HepG2 (cell line): ENCODE data around the gene PRR22. TPM values are rescaled to one million over a fixed set of nuclear protein-coding genes. Genes with fewer than 3 reads are reported as not detected.

Experiments
- DMAP1 ChIP-seq: IDR thresholded peaks from 2 replicates; pipeline ENCODE4 v1.6.1; 2016
- DNMT1 ChIP-seq: sonication (generic); formaldehyde crosslinking; IDR thresholded peaks from 2 replicates; pipeline ENCODE4 v1.5.1; 2020; ENCODE audit warnings: mild to moderate bottlenecking, missing genetic modification reagents
- FOSL1 ChIP-seq: sonication (generic); formaldehyde crosslinking; IDR thresholded peaks from 2 replicates; pipeline ENCODE4 v1.9.0; 2021; ENCODE audit warnings: missing genetic modification reagents, borderline replicate concordance
- HMG20A ChIP-seq: IDR thresholded peaks from 2 replicates; pipeline ENCODE4 v1.6.1; 2016; ENCODE audit warnings: borderline replicate concordance
- HNRNPLL ChIP-seq: fragments of 200-400 bp; formaldehyde crosslinking; IDR thresholded peaks from 2 replicates; pipeline ENCODE4 v1.6.1; 2017; ENCODE audit warnings: mild to moderate bottlenecking, low read depth, low read length; ENCODE audit not compliant: poor library complexity, severe bottlenecking
- KDM2A ChIP-seq: sonication (generic); formaldehyde crosslinking; IDR thresholded peaks from 2 replicates; pipeline ENCODE4 v1.4.0; 2020; ENCODE audit warnings: low read depth, missing genetic modification reagents, borderline replicate concordance
- MTA3 ChIP-seq: sonication (generic); formaldehyde crosslinking; IDR thresholded peaks from 2 replicates; pipeline ENCODE4 v1.4.0; 2020; ENCODE audit warnings: missing genetic modification reagents
- NAIF1 ChIP-seq: sonication (generic); formaldehyde crosslinking; IDR thresholded peaks from 2 replicates; pipeline ENCODE4 v1.5.0; 2020; ENCODE audit warnings: mild to moderate bottlenecking, missing genetic modification reagents, borderline replicate concordance
- POGZ ChIP-seq: sonication (generic); formaldehyde crosslinking; IDR thresholded peaks from 2 replicates; pipeline ENCODE4 v1.4.0; 2020; ENCODE audit warnings: mild to moderate bottlenecking, missing genetic modification reagents
- RFXAP ChIP-seq: sonication (generic); formaldehyde crosslinking; IDR thresholded peaks from 2 replicates; pipeline ENCODE4 v1.4.0; 2020; ENCODE audit warnings: missing genetic modification reagents, borderline replicate concordance
- SP2 ChIP-seq: sonication (generic); formaldehyde crosslinking; IDR thresholded peaks from 2 replicates; pipeline ENCODE4 v1.5.1; 2020; ENCODE audit warnings: mild to moderate bottlenecking, missing genetic modification reagents
- ZNF430 ChIP-seq: sonication (generic); formaldehyde crosslinking; IDR thresholded peaks from 2 replicates; pipeline ENCODE4 v1.9.0; 2021; ENCODE audit warnings: mild to moderate bottlenecking, missing genetic modification reagents
- ZNF83 ChIP-seq: sonication (generic); formaldehyde crosslinking; IDR thresholded peaks from 2 replicates; pipeline ENCODE4 v1.4.0; 2020; ENCODE audit warnings: missing genetic modification reagents, mild to moderate bottlenecking, borderline replicate concordance
- ZNF879 ChIP-seq: sonication (generic); formaldehyde crosslinking; IDR thresholded peaks from 2 replicates; pipeline ENCODE4 v1.8.1; 2023; ENCODE audit warnings: missing genetic modification reagents
- polyA plus RNA-seq, 8 experiments: library from polyadenylated mRNA; depleted of rRNA in 3 of 8; stranded (reverse) in 7 of 8; unstranded in 1 of 8; fragments of >200 nt; fragmentation: Illumina TruSeq in 4 of 8; extraction: Trizol in 4 of 8; gene quantifications; 2 replicates each; pipeline versions ENCODE4 v1.2.1 to v1.2.3, GENCODE V29; 2011 to 2016; ENCODE audit warnings: low read depth in 4 of 8, missing spikeins in 1 of 8, mixed read lengths in 1 of 8; ENCODE audit not compliant: insufficient read depth in 1 of 8
- total RNA-seq, 5 experiments: library from RNA; depleted of rRNA; stranded (reverse); fragments of >200 nt; fragmentation: Illumina TruSeq; extraction: Trizol; gene quantifications; 2 replicates each; pipeline ENCODE4 v1.2.3, GENCODE V29; 2016; ENCODE audit warnings: low read depth in 1 of 5
- TF ChIP-seq, protein P1 (sequence below), 2 experiments: sonication (generic) in 1 of 2; formaldehyde crosslinking in 1 of 2; IDR thresholded peaks; 2 replicates each; pipeline versions ENCODE4 v1.5.1 to v1.6.1; 2011 to 2020; ENCODE audit warnings: borderline replicate concordance in 1 of 2, low read depth in 1 of 2, low read length in 1 of 2, mild to moderate bottlenecking in 1 of 2, missing genetic modification reagents in 1 of 2, moderate library complexity in 1 of 2
- TF ChIP-seq, protein P2 (sequence below): sonication (generic); formaldehyde crosslinking; IDR thresholded peaks from 2 replicates; pipeline ENCODE4 v1.4.0; 2020; ENCODE audit warnings: mild to moderate bottlenecking, missing genetic modification reagents
- TF ChIP-seq, protein P3 (sequence below): sonication (generic); formaldehyde crosslinking; IDR thresholded peaks from 2 replicates; pipeline ENCODE4 v1.4.0; 2020; ENCODE audit warnings: mild to moderate bottlenecking, low read depth, missing genetic modification reagents

PRR22 gene
- total and polyA plus RNA-seq, 2 of the 13 experiments (the other 11 are each of a cell fraction or from before 2014, with no cell fraction given) = 0.84 to 2.3 TPM

DNA sequence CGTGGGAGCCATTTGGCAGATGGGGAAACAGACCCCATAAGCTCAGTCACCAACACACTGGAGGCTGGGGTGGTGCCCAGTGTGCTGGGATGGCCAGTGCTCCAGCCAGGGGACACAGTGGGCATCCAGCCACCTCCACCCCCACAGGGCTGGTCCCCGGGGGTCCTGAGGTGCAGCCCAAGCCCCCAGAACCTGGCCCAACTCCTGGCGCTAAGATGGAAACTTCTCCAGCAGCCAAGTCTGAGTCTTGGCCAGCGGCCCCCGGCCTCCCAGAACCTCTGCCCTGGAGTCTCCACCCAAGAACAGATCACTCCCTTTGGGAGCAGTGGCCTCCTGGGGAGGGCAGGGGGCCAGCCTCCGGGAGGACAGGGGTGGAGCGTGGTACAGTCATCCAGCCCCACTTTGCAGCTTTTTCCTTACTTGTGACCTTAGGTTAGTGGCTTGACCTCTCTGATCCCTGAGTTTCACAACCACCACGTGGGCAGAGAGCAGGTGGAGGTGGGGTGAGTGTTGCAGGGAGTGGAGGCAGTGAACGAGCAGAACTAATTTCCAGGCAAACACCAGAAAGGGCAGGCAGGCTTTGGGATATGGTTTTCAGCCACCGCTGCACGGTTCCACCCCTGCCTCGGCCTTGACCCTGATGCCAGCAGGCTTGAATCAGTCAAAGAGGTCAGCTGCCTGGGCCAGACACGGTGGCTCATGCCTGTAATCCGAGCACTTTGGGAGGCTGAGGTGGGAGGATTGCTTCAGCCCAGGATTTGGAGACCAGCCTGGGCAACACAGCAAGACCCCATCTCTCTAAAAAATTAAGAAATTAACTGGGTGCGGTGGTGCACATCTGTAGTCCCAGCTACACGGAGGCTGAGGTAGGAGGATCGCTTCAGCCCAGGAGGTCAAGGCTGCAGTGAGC, 16.1 kb upstream of the PRR22 start (continued):
- TF ChIP-seq, protein P1, sequence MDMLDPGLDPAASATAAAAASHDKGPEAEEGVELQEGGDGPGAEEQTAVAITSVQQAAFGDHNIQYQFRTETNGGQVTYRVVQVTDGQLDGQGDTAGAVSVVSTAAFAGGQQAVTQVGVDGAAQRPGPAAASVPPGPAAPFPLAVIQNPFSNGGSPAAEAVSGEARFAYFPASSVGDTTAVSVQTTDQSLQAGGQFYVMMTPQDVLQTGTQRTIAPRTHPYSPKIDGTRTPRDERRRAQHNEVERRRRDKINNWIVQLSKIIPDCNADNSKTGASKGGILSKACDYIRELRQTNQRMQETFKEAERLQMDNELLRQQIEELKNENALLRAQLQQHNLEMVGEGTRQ (IDR thresholded peaks at IDR 0.05; ENCODE audit: low read depth, low read length) = 0 out of 2 replicates have a peak, but pooled peaks have one; percentile 54
- TF ChIP-seq, protein P1 (CRISPR knock-in tag; IDR thresholded peaks at IDR 0.05; ENCODE audit: borderline replicate concordance) = peak; percentile 65; the same call in 1 of the 2 replicates
- TF ChIP-seq, protein P2, sequence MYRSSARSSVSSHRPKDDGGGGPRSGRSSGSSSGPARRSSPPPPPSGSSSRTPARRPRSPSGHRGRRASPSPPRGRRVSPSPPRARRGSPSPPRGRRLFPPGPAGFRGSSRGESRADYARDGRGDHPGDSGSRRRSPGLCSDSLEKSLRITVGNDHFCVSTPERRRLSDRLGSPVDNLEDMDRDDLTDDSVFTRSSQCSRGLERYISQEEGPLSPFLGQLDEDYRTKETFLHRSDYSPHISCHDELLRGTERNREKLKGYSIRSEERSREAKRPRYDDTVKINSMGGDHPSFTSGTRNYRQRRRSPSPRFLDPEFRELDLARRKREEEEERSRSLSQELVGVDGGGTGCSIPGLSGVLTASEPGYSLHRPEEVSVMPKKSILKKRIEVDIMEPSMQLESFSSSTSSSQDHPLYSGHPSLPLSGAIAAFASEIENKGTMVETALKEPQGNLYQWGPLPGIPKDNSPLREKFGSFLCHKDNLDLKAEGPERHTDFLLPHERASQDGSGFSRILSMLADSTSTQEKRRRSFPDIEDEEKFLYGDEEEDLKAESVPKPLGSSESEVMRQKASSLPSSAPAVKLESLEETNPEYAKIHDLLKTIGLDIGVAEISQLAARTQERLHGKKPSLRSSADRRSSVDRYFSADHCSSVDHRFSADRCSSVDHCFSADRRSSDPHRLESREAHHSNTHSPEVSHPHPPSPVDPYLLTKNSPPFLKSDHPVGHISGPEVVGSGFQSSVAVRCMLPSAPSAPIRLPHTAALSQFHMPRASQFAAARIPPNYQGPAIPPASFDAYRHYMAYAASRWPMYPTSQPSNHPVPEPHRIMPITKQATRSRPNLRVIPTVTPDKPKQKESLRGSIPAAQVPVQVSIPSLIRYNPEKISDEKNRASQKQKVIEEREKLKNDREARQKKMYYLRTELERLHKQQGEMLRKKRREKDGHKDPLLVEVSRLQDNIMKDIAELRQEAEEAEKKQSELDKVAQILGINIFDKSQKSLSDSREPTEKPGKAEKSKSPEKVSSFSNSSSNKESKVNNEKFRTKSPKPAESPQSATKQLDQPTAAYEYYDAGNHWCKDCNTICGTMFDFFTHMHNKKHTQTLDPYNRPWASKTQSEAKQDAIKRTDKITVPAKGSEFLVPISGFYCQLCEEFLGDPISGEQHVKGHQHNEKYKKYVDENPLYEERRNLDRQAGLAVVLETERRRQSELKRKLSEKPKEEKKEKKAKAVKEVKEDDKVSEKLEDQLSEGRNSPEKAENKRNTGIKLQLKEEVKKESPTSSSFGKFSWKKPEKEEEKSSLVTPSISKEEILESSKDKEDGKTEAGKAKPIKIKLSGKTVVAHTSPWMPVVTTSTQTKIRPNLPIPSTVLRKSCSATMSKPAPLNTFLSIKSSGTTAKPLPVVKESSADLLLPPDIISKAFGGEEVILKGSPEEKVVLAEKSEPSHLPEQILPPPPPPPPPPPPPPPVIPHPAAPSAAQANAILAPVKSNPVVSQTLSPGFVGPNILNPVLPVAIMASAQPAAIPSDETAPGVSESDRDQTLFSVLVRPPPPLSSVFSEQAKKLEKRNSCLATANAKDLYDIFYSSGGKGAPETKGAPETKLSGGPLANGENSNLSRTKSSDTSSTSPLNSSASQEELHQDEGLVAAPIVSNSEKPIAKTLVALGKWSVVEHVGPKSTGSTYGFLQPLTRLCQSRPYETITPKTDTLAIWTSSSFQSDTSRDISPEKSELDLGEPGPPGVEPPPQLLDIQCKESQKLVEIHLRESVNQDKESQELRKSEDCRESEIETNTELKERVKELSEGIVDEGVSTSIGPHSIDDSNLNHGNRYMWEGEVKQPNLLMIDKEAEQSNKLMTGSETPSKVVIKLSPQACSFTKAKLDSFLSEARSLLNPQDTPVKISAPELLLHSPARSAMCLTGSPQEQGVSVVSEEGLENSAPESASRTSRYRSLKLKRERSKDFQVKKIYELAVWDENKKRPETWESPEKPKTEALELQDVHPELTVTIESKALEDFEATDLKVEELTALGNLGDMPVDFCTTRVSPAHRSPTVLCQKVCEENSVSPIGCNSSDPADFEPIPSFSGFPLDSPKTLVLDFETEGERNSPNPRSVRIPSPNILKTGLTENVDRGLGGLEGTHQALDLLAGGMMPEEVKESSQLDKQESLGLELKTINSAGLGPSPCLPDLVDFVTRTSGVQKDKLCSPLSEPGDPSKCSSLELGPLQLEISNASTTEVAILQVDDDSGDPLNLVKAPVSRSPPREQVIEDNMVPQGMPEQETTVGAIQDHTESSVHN (CRISPR knock-in tag) = no peak
- TF ChIP-seq HNRNPLL (no peak), RFXAP (CRISPR knock-in tag) (no peak), KDM2A (CRISPR knock-in tag) (peak; percentile 33; the same call in 1 of the 2 replicates), FOSL1 (no peak), MTA3 (CRISPR knock-in tag) (no peak), NAIF1 (CRISPR knock-in tag) (peak; percentile 77; the same call in 1 of the 2 replicates), ZNF879 (no peak), DMAP1 (CRISPR knock-in tag) (peak; percentile 58; the same call in 1 of the 2 replicates), ZNF83 (CRISPR knock-in tag) (no peak), POGZ (CRISPR knock-in tag) (peak; percentile 61), HMG20A (peak; percentile 28; the same call in 1 of the 2 replicates), SP2 (no peak), ZNF430 (no peak), DNMT1 (CRISPR knock-in tag) (no peak)
- TF ChIP-seq, protein P3, sequence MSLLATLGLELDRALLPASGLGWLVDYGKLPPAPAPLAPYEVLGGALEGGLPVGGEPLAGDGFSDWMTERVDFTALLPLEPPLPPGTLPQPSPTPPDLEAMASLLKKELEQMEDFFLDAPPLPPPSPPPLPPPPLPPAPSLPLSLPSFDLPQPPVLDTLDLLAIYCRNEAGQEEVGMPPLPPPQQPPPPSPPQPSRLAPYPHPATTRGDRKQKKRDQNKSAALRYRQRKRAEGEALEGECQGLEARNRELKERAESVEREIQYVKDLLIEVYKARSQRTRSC (CRISPR knock-in tag) = no peak
